Activated CD4-positive, alpha-beta T cell treated with anti-CD3 and anti-CD28 coated beads, Interleukin-2, amount 10 ng/mL, durations not matched to agents 24 days and 14 days (primary cell): Measurements from ENCODE around the gene ANKS1B. TPM values are rescaled to one million over a fixed set of nuclear protein-coding genes. Genes with fewer than 3 reads are reported as not detected.

Experiments
- DNase-seq: peaks from one replicate; pipeline ENCODE4 v3.0.0; 2022
- H3K27ac Mint-ChIP-seq: one replicate; pipeline ENCODE4 v1.8.0; 2022; ENCODE audit warnings: mild to moderate bottlenecking, mixed read lengths
- H3K27me3 Mint-ChIP-seq: one replicate; pipeline ENCODE4 v1.8.0; 2022; ENCODE audit warnings: mixed read lengths
- H3K36me3 Mint-ChIP-seq: one replicate; pipeline ENCODE4 v1.8.0; 2022; ENCODE audit warnings: low read depth, mild to moderate bottlenecking, mixed read lengths
- H3K4me1 Mint-ChIP-seq: one replicate; pipeline ENCODE4 v1.8.0; 2021; ENCODE audit warnings: mixed read lengths
- H3K4me3 Mint-ChIP-seq: one replicate; pipeline ENCODE4 v1.8.0; 2022; ENCODE audit warnings: mild to moderate bottlenecking, moderate library complexity, mixed read lengths
- H3K9me3 Mint-ChIP-seq: one replicate; pipeline ENCODE4 v1.8.0; 2021; ENCODE audit warnings: mixed read lengths
- intact Hi-C: fragments of 100-400 bp; cut with micrococcal nuclease; formaldehyde crosslinking; loops from one replicate; pipeline ENCODE4 v1.15.1; 2023
- total RNA-seq: library from RNA; stranded (reverse); gene quantifications from 2 replicates; pipeline ENCODE4 v1.2.3, GENCODE V29; 2022

Gene ANKS1B
- total RNA-seq, 1 donor from 2014 or later: 1.5 TPM

DNA sequence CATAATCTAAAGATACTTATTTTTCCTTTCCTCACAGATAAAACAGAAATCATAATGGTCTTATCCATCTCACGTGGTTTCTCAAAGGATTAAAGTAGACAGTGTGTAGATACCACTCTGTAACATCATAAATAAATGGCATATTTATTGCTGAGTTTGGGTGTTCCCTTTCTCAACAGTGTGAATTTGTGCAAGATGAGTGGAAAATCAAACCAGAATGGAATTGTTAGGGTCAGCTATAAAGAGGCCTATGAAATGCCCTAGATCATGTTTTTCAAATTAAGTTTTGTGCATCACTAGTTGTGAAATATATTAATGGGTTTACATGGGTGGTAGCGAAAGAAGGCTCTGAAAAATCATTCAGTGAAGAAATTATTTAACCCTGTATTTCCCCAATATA is 553.5 kb downstream of the ANKS1B start:
- no peak for DNase-seq
- Mint-ChIP-seq H3K9me3 (no peaks in the 10 kb centered on the region), H3K36me3 (no peaks in the 10 kb centered on the region), H3K27me3 (no peaks in the 10 kb centered on the region), H3K4me3 (no peak overlapping the region), H3K27ac (no peak overlapping the region), H3K4me1 (no peaks in the 10 kb centered on the region)
- intact Hi-C loops: no loop called here

DNA sequence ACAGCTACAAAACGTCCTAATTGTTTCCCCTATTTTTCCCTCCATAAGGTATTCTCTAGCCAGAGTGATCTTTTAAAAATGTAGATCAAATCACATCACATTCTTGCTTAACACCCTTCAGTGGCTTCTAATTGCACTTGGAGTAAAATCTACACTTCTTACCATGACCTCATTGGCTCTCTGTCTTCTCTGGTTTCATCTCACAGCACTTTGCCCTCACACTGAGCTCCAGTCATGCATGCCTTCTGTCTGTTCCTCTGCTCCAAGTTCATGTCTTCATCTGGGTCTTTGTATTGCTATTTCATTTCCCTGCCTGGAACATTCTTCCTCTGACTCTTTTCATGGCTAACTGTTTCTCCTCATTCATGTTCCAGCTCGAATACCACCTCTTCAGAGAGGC is 557.6 kb downstream of the ANKS1B start:
- Mint-ChIP-seq H3K4me1 (no peaks in the 10 kb centered on the region), H3K27me3 (no peaks in the 10 kb centered on the region), H3K36me3 (no peaks in the 10 kb centered on the region), H3K4me3 (no peak overlapping the region), H3K27ac (no peak overlapping the region), H3K9me3 (no peaks in the 10 kb centered on the region)
- no peak for DNase-seq
- intact Hi-C loops: no loop called here

DNA sequence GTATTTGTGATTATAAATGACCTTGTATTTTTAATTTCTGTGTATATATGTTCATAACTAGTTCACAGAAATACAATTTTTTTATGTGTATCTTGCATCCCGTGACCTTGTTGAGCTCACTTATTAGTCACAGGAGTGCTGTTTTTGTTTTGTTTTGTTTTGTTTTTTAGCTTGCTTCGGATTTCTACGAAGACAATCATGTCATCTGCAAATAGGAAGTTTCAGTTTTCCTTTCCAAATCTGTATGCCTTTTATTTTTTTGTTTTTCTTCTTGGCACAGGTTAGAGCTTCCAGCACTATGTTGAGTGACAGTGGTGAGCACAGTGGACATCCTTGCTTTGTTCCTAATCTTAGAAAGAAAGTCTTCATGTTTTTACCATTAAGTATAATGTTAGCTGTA is 566.4 kb downstream of the ANKS1B start:
- no peak for DNase-seq
- Mint-ChIP-seq H3K27ac (no peak overlapping the region), H3K4me3 (no peak overlapping the region), H3K27me3 (no peaks in the 10 kb centered on the region), H3K4me1 (no peaks in the 10 kb centered on the region), H3K9me3 (no peaks in the 10 kb centered on the region), H3K36me3 (no peaks in the 10 kb centered on the region)
- intact Hi-C loops: no loop called here

DNA sequence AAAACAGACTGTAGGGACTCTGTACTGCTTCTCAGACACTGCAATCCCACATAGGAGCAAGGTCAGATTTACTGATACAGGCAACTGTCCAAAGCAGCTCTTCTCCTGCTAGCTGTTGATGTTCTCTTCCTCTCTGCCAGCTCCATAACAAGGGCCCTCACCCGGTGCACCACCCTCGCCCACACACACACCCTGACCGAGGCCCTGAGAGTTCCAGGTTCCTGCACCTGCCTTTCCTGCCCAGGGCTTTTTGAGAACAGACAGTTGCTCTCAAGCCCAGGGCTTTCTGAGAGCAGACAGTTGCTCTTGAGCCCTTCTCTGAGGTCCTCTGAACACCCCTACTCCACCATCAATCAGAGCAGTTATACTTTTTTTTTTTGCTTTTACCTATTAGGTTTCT is 571.0 kb downstream of the ANKS1B start:
- Mint-ChIP-seq H3K4me3 (no peak overlapping the region), H3K27me3 (no peaks in the 10 kb centered on the region), H3K4me1 (no peaks in the 10 kb centered on the region), H3K27ac (no peak overlapping the region), H3K9me3 (peaks cover 3% of the 10 kb centered on the region), H3K36me3 (no peaks in the 10 kb centered on the region)
- no peak for DNase-seq
- intact Hi-C loops: no loop called here

DNA sequence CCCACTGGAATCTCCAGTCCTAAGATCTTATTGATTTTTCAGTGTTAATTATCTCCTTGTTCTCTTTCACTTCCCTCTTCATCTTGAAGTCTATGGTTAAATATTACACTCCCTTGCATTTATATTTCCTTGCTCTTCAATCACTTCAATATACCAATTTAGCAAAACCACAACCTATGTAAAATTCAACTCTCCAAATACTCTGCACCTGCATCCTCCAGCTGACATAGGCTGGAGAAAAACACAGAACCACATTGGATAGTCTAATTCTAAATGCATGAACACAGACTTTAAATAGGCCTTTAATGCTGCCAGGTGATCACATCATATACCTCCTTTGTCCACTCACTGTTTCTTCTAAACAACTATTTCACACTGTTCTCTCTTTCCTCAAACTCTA is 591.0 kb downstream of the ANKS1B start:
- DNase-seq: no peak
- no peaks in the 10 kb centered on the region for H3K4me1 Mint-ChIP-seq
- no peaks in the 10 kb centered on the region for H3K27me3 Mint-ChIP-seq
- no peak overlapping the region for H3K27ac Mint-ChIP-seq
- no peaks in the 10 kb centered on the region for H3K36me3 Mint-ChIP-seq
- H3K4me3 Mint-ChIP-seq: no peak overlapping the region
- no peaks in the 10 kb centered on the region for H3K9me3 Mint-ChIP-seq
- intact Hi-C loops: no loop called here

DNA sequence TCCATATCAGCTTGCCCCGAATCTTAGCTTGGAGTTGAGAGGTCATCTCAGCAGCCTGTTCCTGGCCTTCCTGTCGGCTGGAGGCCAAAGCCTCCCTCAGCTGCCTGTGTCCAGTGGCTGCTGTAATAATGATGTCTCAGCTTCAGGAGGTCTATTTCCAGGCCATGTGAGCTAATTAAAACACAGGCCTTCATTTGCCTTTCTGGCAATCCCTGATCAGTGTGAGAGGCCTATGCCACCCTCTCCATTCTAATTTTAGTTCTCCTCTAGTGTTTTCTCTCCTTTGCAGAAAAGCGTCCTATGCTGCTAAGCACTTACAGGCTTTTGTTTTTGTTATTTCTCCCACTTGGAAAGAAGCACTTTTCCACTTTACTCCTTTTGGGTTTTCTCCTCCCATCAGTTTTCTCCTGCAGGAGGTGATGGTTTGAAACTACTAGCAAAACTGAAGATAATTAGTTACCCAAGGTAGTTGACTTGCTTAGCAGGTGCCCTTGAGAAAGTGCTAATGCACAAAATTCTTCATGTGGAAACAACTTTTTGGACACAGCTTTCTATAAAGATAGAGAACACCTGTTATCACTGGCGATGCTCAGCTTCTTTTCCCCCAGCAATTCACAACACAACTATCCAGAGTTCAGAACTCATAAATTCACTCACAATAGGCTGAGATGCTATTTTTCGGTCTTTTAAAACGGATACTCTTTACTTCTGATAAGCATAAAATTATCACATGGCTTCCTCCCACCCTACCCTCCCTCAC is 592.5 kb downstream of the ANKS1B start:
- no peaks in the 10 kb centered on the region for H3K27me3 Mint-ChIP-seq
- H3K4me1 Mint-ChIP-seq: no peaks in the 10 kb centered on the region
- DNase-seq: no peak
- H3K9me3 Mint-ChIP-seq: no peaks in the 10 kb centered on the region
- no peaks in the 10 kb centered on the region for H3K36me3 Mint-ChIP-seq
- no peak overlapping the region for H3K27ac Mint-ChIP-seq
- H3K4me3 Mint-ChIP-seq: no peak overlapping the region
- intact Hi-C loops: no loop called here

DNA sequence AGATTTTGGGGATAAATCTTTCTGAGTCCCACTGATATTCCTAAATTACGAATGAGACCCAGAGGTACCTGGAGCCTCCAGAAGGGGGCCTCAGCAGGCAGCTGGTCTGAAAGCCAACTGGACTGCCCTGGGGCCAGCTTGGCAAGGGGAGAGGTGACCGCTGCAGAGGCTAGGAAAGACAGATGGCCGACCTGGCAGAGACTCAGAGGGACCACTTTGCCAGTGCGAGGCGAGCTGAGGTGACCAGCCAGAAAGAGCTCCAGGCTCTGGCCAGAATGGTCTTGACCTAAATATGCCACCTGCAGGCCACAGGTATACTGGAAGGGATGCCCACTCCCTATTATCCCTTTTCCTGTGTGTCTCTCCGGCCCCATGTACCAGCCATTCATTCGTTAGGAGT is 594.0 kb downstream of the ANKS1B start:
- Mint-ChIP-seq H3K27ac (no peak overlapping the region), H3K4me1 (no peaks in the 10 kb centered on the region), H3K4me3 (no peak overlapping the region), H3K9me3 (no peaks in the 10 kb centered on the region), H3K36me3 (no peaks in the 10 kb centered on the region), H3K27me3 (no peaks in the 10 kb centered on the region)
- intact Hi-C loops: no loop called here
- DNase-seq: no peak

DNA sequence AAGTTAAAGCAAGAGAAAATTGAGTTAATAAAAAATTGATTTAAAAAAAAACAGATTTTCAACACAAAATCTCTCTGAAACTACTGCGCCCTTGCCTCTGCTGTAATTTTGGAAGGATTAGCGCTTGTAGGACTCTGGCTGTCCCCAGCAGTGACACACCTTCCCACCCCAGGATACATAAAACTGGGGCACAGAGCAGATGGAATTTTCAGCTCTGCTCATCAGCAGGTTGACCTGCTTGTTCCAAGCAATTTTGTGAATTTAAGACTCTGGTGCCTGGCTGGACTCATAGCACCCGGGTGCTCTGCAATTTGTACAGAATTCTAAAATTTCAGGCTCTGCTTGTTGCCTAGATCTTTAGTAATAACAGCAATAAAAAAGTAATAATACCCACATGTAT is 595.0 kb downstream of the ANKS1B start:
- intact Hi-C loops: no loop called here
- DNase-seq: no peak
- H3K27me3 Mint-ChIP-seq: no peaks in the 10 kb centered on the region
- no peak overlapping the region for H3K4me3 Mint-ChIP-seq
- H3K9me3 Mint-ChIP-seq: no peaks in the 10 kb centered on the region
- H3K36me3 Mint-ChIP-seq: no peaks in the 10 kb centered on the region
- no peaks in the 10 kb centered on the region for H3K4me1 Mint-ChIP-seq
- no peak overlapping the region for H3K27ac Mint-ChIP-seq

DNA sequence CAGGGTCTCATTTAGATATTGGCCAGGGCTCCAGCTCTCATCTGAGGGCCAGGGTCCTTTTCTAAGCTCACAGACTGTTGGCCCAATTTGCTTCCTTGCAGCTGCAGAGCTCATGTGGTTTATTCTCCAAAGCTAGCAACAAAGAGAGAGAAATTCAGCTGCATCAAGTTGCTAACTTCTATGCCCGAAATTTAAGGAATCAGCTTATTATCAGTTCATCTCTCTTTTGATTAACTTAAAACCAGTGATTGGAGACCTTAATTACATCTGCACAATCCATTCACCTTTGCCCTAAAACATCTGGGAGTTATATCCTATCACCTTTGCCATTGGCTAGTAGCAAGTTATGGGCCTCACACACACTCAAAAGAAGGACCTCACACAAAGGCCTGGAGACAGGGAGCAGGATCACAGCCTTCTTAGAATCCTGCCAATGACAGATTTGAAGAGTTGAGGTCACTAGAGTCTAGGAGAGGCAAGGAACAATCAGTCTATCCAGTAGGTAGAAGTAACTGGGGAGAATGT is 596.0 kb downstream of the ANKS1B start:
- H3K4me3 Mint-ChIP-seq: no peak overlapping the region
- H3K4me1 Mint-ChIP-seq: no peaks in the 10 kb centered on the region
- H3K9me3 Mint-ChIP-seq: no peaks in the 10 kb centered on the region
- DNase-seq: no peak
- intact Hi-C loops: no loop called here
- no peak overlapping the region for H3K27ac Mint-ChIP-seq
- H3K27me3 Mint-ChIP-seq: no peaks in the 10 kb centered on the region
- no peaks in the 10 kb centered on the region for H3K36me3 Mint-ChIP-seq

DNA sequence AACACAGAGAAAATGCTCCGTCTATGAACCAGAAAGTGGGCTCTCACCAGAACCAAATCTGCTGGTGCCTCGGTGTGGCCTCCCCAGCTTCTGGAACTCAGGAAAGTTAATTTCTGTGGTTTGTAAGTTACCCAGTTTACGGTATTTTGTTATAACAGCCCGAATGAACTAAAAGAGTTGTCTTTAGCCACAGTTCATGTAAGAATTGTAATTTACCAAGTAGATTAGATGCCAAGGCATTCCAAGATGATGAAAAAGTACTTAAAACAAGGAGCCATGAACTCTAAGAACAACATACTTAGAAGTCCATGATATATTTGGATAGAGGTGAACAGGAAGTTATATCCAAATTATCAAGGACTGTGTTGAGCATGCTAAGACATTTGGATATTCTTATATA is 597.1 kb downstream of the ANKS1B start:
- no peaks in the 10 kb centered on the region for H3K4me1 Mint-ChIP-seq
- H3K27me3 Mint-ChIP-seq: no peaks in the 10 kb centered on the region
- no peaks in the 10 kb centered on the region for H3K9me3 Mint-ChIP-seq
- no peak overlapping the region for H3K4me3 Mint-ChIP-seq
- no peak for DNase-seq
- no peak overlapping the region for H3K27ac Mint-ChIP-seq
- H3K36me3 Mint-ChIP-seq: no peaks in the 10 kb centered on the region
- intact Hi-C loops: no loop called here

DNA sequence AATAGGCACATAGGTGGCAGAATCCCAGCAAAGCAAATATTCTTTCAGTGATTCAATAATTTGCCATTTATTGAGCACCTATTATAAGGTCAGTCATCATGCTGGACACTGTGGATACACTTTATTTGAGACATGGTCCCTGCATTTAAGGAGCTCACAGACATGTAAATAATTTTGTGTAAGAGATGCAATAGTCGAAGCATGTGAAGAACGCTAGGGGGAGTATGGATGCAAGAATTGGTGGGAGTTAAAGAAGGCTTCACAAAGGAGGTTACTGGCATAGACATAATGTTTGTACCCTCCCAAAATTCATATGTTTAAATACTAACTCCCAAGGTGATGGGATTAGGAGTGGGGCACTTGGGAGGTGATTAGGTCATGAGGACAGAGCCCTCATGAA is 597.8 kb downstream of the ANKS1B start:
- Mint-ChIP-seq H3K9me3 (no peaks in the 10 kb centered on the region), H3K4me3 (no peak overlapping the region), H3K27ac (no peak overlapping the region), H3K4me1 (no peaks in the 10 kb centered on the region), H3K36me3 (no peaks in the 10 kb centered on the region), H3K27me3 (no peaks in the 10 kb centered on the region)
- intact Hi-C loops: no loop called here
- no peak for DNase-seq

DNA sequence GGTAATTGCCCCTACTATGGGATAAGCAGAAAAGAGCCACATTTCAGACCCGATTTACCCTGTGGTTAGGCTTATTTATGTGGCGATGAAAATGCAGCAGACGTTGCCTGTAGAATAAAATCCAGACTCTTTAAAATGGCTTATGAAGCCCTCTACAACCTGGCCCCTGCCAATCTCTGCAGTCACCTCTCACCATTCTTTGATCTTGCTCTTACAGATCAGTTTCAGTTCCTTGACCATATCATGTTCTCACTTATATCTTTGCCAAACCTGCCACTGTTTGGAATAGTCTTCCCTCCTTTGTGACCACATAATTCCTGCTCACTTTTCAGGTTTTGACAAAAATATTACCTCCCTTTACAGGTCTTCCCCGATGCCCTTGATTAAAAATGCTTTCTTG is 601.5 kb downstream of the ANKS1B start:
- no peaks in the 10 kb centered on the region for H3K27me3 Mint-ChIP-seq
- intact Hi-C loops: no loop called here
- no peaks in the 10 kb centered on the region for H3K4me1 Mint-ChIP-seq
- H3K9me3 Mint-ChIP-seq: no peaks in the 10 kb centered on the region
- H3K36me3 Mint-ChIP-seq: no peaks in the 10 kb centered on the region
- no peak overlapping the region for H3K4me3 Mint-ChIP-seq
- no peak overlapping the region for H3K27ac Mint-ChIP-seq
- no peak for DNase-seq

DNA sequence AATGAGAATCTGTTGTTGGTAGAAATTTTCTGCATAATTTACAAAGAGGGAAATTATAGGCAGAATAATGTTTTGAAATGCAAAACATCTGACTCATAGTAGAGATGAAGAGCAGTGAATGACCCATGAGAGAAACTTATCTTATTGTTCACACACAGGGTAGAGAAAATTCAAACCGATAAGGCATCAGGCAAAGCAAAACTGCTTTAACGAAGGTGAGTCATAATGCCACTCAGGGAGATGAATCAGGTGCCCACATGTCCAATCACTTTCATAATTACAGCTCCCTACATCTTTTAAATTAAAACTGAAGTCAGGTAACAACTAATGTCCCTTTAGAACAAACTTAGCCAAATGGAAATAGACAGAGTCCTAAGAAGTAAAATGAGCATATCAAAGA is 602.7 kb downstream of the ANKS1B start:
- Mint-ChIP-seq H3K36me3 (no peaks in the 10 kb centered on the region), H3K4me1 (no peaks in the 10 kb centered on the region), H3K27me3 (no peaks in the 10 kb centered on the region), H3K9me3 (no peaks in the 10 kb centered on the region), H3K4me3 (no peak overlapping the region), H3K27ac (no peak overlapping the region)
- intact Hi-C loops: no loop called here
- no peak for DNase-seq

DNA sequence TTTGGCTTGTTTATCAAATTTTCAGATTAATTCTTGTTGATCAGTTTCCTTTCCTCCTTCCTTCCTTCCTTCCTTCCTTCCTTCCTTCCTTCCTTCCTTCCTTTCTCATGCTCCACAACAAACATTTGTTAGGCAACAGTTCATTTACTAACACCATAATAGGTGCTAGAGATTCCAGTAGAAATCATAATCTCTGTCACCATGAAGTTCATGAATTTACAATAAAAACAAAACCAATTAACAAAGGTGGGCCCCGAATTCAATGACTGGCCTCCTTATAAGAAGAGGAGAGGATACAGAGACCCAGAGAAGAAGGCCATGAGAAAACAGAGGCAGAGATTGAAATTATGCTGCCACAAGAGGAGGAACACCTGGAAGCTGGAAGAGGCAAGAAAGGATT is 604.0 kb downstream of the ANKS1B start:
- Mint-ChIP-seq H3K9me3 (no peaks in the 10 kb centered on the region), H3K27ac (no peak overlapping the region), H3K36me3 (no peaks in the 10 kb centered on the region), H3K27me3 (no peaks in the 10 kb centered on the region), H3K4me1 (no peaks in the 10 kb centered on the region), H3K4me3 (no peak overlapping the region)
- intact Hi-C loops: no loop called here
- no peak for DNase-seq

DNA sequence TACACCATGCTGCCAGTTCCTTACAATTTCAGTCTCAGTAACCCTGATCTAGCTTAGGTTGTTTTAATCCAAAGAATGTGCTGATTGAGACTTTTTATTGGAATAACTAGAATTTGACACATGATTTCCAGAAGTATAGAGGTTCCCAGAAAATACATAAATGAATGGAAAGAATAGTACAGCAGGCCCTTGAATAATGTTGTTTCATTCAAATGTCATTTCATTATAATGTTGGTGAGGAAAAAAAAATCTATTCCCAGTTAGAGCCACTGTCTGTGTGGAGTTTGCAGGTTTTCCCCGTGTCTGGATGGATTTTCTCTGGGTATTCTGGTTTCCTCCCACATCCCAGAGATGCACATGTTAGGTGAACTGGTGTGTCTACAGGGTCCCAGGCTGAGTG is 610.7 kb downstream of the ANKS1B start:
- no peaks in the 10 kb centered on the region for H3K9me3 Mint-ChIP-seq
- no peaks in the 10 kb centered on the region for H3K36me3 Mint-ChIP-seq
- H3K4me1 Mint-ChIP-seq: no peaks in the 10 kb centered on the region
- H3K27me3 Mint-ChIP-seq: no peaks in the 10 kb centered on the region
- no peak overlapping the region for H3K27ac Mint-ChIP-seq
- H3K4me3 Mint-ChIP-seq: no peak overlapping the region
- intact Hi-C loops: no loop called here
- DNase-seq: no peak
